Measurements from ENCODE around the gene FLRT1.

The FLRT1 gene, protein sequence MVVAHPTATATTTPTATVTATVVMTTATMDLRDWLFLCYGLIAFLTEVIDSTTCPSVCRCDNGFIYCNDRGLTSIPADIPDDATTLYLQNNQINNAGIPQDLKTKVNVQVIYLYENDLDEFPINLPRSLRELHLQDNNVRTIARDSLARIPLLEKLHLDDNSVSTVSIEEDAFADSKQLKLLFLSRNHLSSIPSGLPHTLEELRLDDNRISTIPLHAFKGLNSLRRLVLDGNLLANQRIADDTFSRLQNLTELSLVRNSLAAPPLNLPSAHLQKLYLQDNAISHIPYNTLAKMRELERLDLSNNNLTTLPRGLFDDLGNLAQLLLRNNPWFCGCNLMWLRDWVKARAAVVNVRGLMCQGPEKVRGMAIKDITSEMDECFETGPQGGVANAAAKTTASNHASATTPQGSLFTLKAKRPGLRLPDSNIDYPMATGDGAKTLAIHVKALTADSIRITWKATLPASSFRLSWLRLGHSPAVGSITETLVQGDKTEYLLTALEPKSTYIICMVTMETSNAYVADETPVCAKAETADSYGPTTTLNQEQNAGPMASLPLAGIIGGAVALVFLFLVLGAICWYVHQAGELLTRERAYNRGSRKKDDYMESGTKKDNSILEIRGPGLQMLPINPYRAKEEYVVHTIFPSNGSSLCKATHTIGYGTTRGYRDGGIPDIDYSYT

GRCh38 chr11:64035576-64035975 is at the start of gene FLRT1:
TSS of gene FLRT1 (plus strand) at chr11:64035931. CDS start at chr11:64116268, 80,337 bp downstream.
- no peak for DNase-seq (ENCODE audit: low read depth in 3 of 3)

DNA sequence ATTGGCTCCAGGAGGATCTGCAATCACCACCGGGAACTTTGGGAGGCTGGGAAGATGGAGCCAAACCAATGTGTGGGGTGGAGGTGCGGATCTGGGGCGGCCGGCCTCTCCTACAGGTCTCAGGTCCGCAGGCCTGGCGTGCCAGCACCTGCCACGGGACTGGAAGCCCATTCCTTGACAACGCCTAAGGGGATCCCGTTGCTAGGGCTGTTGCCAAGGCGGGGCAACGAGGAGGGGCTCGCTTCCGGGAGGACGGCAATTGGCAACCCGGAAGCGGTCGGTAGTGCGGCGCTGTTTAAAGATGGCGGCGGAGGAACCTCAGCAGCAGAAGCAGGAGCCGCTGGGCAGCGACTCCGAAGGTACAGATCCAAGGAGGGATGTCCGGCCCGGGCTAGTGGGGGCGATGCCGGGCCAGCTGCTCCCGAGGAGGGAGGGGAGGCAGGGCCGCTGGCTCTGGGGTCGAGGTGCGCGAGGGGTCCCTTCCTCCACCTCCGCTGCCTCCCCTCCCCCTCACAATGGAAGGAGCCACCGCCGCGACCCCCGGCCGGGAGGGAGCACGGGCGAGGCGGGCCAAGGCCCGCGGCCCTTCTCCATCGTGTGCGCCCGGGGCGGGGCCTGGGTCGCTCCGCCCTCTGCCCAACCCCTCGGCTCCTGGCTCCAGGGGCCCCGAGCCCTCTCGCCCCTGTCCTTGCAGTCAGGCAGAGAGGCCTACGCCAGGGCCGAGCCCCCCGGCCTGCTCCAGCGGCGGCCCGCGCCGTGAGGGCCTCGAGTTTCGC is 49.4 kb upstream of the FLRT1 start, which contains the start of gene OTUB1:
Gene OTUB1, plus strand, starts transcription at position 283 of the 776 bp plus-strand sequence. Its CDS starts 19 bp downstream, at position 302.
- DNase-seq (ENCODE audit: low read depth in 3 of 3) = peak; percentile 75 to 77 (median 75)

GRCh38 chr11:63986932-63987513 is 48.7 kb upstream of the FLRT1 start:
- no peak for DNase-seq (ENCODE audit: low read depth in 3 of 3)

DNA sequence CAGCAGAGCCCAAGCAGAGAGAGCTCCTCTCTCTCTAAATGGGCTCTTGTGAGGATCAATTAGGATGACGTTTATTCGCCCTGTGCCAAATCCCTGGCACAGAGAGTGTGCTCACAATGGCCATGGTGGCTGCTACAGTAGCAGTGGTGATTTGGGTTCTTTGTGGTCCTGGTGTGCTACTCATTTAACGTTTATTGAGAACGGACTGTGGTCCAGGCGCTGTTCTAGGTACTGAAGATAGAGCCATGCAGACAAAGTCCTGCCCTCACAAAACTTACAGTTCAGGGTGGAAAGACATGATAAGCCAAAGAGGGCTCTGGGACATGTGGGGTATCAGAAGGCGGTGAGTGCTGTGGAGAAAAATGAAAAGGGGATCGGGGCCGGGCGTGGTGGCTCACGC is 44.2 kb upstream of the FLRT1 start:
- no peak for DNase-seq (ENCODE audit: low read depth in 3 of 3)

DNA sequence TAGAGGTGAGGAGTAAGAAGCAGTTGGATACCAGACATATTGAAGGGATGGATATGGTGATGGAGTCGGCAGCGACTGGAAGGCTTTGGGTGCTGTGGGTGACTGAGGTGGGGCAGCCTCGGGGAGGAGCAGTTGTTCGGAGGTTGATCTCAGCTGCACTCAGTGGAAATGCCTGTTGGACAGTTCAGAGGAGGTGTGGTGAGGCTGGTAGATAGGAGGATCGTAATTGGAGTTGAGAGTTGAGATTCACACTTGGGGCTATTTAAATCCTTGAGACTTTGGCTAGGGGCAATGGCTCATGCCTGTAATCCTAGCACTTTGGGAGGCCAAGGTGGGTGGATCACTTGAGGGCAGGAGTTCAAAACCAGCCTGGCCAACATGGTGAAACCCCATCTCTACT is 42.6 kb upstream of the FLRT1 start:
- DNase-seq (ENCODE audit: low read depth in 3 of 3) = no peak

DNA sequence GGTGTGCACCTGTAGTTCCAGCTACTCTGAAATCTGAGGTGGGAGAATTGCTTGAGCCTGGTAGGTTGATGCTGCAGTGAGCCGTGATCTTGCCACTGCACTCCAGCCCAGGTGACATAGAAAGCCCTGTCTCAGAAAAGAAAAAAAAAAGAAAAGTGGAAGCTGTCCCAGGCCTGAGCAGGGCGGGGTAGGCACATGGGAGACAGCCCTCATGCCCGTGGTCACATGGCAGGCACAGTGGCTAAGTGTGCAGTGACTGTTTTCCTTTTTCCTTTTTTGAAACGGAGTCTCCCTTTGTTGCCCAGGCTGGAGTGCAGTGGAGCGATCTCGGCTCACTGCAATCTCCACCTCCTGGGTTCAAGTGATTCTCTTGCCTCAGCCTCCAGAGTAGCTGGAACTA is 41.7 kb upstream of the FLRT1 start:
- no peak for DNase-seq (ENCODE audit: low read depth in 3 of 3)

GRCh38 chr11:63996512-63996911 is 39.2 kb upstream of the FLRT1 start:
- DNase-seq (ENCODE audit: low read depth in 3 of 3) = no peak

GRCh38 chr11:63997104-63997700 is 38.5 kb upstream of the FLRT1 start:
- DNase-seq (ENCODE audit: low read depth in 3 of 3) = no peak

DNA sequence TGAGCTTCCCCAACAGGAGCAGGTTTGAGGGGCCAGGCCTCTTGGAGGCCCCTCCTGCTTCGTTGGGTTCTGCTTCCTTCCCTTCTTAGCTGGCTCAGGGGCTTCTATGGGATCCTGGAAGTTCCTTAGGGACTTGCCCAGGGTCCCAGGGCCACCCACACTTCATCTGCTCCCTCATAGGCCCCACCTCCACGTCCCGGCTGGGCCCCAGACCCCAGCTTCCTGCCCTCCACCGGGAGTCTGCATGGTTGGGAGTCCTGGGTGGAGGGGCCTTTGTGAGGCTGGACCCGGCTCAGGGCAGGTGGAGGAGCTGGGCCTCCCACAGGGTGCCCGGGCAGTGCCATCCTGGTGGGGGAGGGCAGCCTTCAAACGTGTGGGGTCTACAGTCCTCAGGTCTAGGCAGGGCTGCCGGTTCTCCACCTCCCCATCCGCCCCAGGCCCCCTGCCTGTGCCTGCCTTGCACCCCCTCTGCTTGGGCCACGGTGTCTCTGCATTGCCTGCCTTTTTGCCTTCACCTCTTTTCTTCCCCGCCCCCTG is 37.9 kb upstream of the FLRT1 start:
- DNase-seq (ENCODE audit: low read depth in 3 of 3) = no peak

GRCh38 chr11:63998558-63999348 is 37.0 kb upstream of the FLRT1 start:
- DNase-seq (ENCODE audit: low read depth in 3 of 3) = no peak

- DNase-seq (ENCODE audit: low read depth in 3 of 3) = peak; percentile 50 to 58 (median 57)
These were observed 36.2 kb upstream of the FLRT1 start for GRCh38 chr11:63999349-64000025.

DNA sequence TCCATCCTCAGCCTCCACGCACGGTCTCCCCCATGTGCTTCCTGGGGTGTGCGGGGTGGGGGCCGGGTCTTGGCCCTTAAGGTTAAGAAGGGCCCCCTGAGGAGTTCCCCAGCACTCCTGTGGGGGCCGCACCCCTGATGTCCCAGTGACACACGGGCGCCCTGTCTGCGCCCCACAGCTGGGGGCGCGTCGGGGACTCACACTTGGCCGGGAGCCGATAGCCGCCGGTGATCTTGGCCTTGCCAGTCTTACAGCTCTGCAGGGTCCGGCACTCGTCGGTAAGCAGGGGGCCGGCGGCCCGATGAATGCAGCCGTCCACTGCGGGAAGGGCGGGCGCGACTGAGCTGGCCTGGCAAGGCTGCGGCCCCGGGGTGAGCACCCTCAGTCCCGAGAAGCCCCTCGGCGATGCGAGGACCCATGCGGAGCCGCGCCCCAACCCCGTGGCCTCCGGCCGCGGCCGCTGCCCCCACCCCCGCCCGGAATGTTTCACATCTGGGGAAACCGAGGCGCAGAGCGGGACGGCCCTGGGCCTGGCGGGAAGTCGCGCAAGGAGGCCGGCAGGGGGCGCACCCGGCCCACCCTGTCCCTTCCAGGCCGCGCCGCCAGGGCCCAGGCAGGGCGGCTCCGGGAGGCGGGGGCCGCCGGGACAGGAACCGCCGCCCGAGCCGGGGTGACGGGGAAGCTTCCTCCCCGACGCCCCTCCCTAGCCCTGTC is 35.5 kb upstream of the FLRT1 start:
- peak; percentile 51 to 53 (median 52) for DNase-seq (ENCODE audit: low read depth in 3 of 3)

GRCh38 chr11:64000740-64001483 is 34.8 kb upstream of the FLRT1 start:
- DNase-seq (ENCODE audit: low read depth in 3 of 3) = no peak

GRCh38 chr11:64001484-64002420 is 34.0 kb upstream of the FLRT1 start:
- no peak for DNase-seq (ENCODE audit: low read depth in 3 of 3)

DNA sequence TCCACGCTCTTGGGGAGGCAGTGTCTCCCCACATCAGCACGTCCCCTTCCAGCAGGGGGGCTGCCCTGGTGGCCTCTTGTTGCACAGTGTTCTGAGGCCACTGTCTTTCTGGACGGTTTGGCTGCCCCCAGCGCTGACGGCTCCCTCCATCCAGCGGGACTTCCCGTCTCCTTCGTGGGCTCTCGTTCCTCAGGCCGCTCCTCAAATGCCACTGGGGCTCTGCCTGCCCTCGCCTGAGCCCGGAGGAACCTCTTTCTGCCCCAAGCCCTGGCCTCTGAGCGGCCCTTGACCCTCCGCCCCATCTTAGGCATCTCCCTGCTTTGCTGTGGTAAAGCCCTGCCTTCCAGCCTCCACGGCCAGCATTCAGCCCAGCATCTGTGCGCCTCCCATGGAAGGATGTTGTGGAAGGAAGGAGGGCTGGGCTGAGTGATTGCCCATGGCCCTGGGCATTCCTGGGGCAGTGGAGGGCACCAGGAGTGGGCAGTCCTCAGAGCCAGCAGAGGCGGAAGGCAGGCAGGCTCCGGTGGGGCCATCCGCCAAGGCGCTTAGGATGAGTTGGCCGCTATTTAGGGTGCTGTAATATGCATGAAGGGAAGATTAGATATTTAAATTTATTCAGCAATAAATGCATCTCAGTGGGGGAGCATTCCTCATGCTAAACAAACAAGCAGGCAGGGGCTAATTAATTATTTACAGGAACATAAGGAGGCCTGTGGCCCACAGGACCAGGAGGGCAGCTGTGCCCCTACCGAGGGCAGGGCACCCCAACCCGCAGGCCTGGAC is 31.7 kb upstream of the FLRT1 start:
- DNase-seq (ENCODE audit: low read depth in 3 of 3) = no peak

- no peak for DNase-seq (ENCODE audit: low read depth in 3 of 3)
These were observed 31.1 kb upstream of the FLRT1 start for GRCh38 chr11:64004590-64004984.

- no peak for DNase-seq (ENCODE audit: low read depth in 3 of 3)
These were observed 30.0 kb upstream of the FLRT1 start for GRCh38 chr11:64005691-64006090.

Data from stimulated activated CD4-positive, alpha-beta T cell treated with anti-CD3 and anti-CD28 coated beads, TNF-alpha, amount 100 ng/mL, for 4 hours (primary cell).